ENCODE measurements around the gene CSRP1. TPM values are rescaled to one million over a fixed set of nuclear protein-coding genes. Genes with fewer than 3 reads are reported as not detected.
"Not testable (repeated sequence)": the region's sequence is repeated elsewhere in the genome, so short reads cannot be mapped to it uniquely, and the experiment has no call there.

Gene CSRP1
- total and polyA plus RNA-seq, 9 of the 15 experiments (the other 6 are each of a cell fraction or from before 2014, with no cell fraction given) = 6.8 to 39.4 (median 23.7) TPM

DNA sequence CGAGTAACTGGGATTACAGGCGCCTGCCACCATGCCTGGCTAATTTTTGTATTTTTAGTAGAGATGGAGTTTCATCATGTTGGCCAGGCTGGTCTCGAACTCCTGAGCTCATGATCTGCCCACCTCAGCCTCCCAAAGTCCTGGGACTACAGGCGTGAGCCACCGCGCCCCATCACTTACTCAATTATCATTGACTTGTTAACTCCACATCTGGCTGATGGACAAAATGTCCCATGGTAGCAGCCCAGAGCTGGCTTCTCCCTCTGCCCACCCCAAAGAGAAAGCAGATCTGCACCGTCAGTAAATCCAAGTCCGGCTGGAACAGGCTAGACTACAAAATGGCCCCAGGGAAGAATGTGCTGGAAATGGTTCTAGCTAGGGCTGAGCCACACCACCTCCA, 34.6 kb downstream of the CSRP1 start:
- H3K9me3 ChIP-seq (replicated peaks; ENCODE audit: control insufficient read depth, insufficient read depth, low read depth, low read length); in situ Hi-C loops (cut with MboI); CTCF ChIA-PET (ENCODE audit: low intra/inter-chr PET ratio); H2AFZ ChIP-seq (ENCODE audit: low read depth, low read length); POLR2A ChIA-PET; H3K4me2 ChIP-seq (ENCODE audit: insufficient read depth, low read length); H4K20me1 ChIP-seq (replicated peaks; ENCODE audit: control insufficient read depth, insufficient read depth, low read length); H3K9me1 ChIP-seq (ENCODE audit: control insufficient read depth, insufficient read depth, low read length); H3K27ac ChIP-seq (ENCODE audit: extremely low read depth, low read depth, low read length); ATAC-seq; FAIRE-seq; H3K79me2 ChIP-seq (ENCODE audit: control insufficient read depth, insufficient read depth, low read length); H3K9ac ChIP-seq (ENCODE audit: insufficient read depth in 1 of 2, low read depth in 2 of 2, low read length in 2 of 2); BruUV-seq (replicated peaks); DNase-seq (ENCODE audit: extremely low read depth in 1 of 4, low spot score in 3 of 4); H3K4me3 ChIP-seq; H3K36me3 ChIP-seq (ENCODE audit: control insufficient read depth, insufficient read depth, low read length); intact Hi-C loops (cut with micrococcal nuclease): not testable (repeated sequence)
- 4% methylated on average over 8 of the region's 8 CpGs for WGBS (ENCODE audit: insufficient coverage, low coverage, missing lambda C conversion rate)
- peak in 1 of 3 experiments; percentile 16 for TF ChIP-seq YY1 (IDR thresholded peaks at IDR 0.05; ENCODE audit: borderline replicate concordance in 1 of 3, control insufficient read depth in 1 of 3, extremely low read depth in 1 of 3, insufficient read depth in 3 of 3, insufficient read length in 1 of 3, insufficient replicate concordance in 2 of 3, low read depth in 1 of 3, low read length in 2 of 3)
- Histone ChIP-seq H3K4me1 (replicated peaks in 1 of 2; ENCODE audit: control insufficient read depth in 2 of 2, insufficient read depth in 2 of 2, low read length in 2 of 2) (peaks cover 0 to 17% of the 10 kb centered on the region in 2 experiments; a peak in 2 of 5 replicates), H3K27me3 (ENCODE audit: control insufficient read depth in 2 of 2, insufficient read depth in 2 of 2, low read length in 2 of 2) (peaks cover 44 to 76% of the 10 kb centered on the region in 2 experiments)

- H3K9me3 ChIP-seq (replicated peaks; ENCODE audit: control insufficient read depth, insufficient read depth, low read depth, low read length) = no peaks in the 10 kb centered on the region
- peaks cover 0 to 17% of the 10 kb centered on the region in 2 experiments; a peak in 2 of 5 replicates for H3K4me1 ChIP-seq (replicated peaks in 1 of 2; ENCODE audit: control insufficient read depth in 2 of 2, insufficient read depth in 2 of 2, low read length in 2 of 2)
- POLR2A ChIA-PET = no interaction called here
- no peaks in the 10 kb centered on the region for H3K79me2 ChIP-seq (ENCODE audit: control insufficient read depth, insufficient read depth, low read length)
- peaks cover 3% of the 10 kb centered on the region for H3K9me1 ChIP-seq (ENCODE audit: control insufficient read depth, insufficient read depth, low read length)
- intact Hi-C loops (cut with micrococcal nuclease) (no loop called here), in situ Hi-C loops (cut with MboI) (no loop called here)
- WGBS (ENCODE audit: insufficient coverage, low coverage, missing lambda C conversion rate) = 0% methylated on average over 3 of the region's 3 CpGs
- ATAC-seq (no peak), FAIRE-seq (no peak), DNase-seq (ENCODE audit: extremely low read depth in 1 of 4, low spot score in 3 of 4) (no peak)
- H3K27ac ChIP-seq (ENCODE audit: extremely low read depth, low read depth, low read length) = no peak overlapping the region
- H3K4me2 ChIP-seq (ENCODE audit: insufficient read depth, low read length) = no peak overlapping the region
- BruUV-seq (replicated peaks) = no TSS peak
- H3K4me3 ChIP-seq = no peak overlapping the region
- peaks cover 44 to 74% of the 10 kb centered on the region in 2 experiments for H3K27me3 ChIP-seq (ENCODE audit: control insufficient read depth in 2 of 2, insufficient read depth in 2 of 2, low read length in 2 of 2)
- no peak overlapping the region for H2AFZ ChIP-seq (ENCODE audit: low read depth, low read length)
- H3K36me3 ChIP-seq (ENCODE audit: control insufficient read depth, insufficient read depth, low read length) = no peaks in the 10 kb centered on the region
- H4K20me1 ChIP-seq (replicated peaks; ENCODE audit: control insufficient read depth, insufficient read depth, low read length) = no peaks in the 10 kb centered on the region
- no peak overlapping the region for H3K9ac ChIP-seq (ENCODE audit: insufficient read depth in 1 of 2, low read depth in 2 of 2, low read length in 2 of 2)
- TF ChIP-seq MEF2A (IDR thresholded peaks at IDR 0.05; ENCODE audit: control insufficient read depth, low read depth, low read length) (no peak), JUN (IDR thresholded peaks at IDR 0.05; ENCODE audit: borderline replicate concordance, low read depth, low read length) (no peak), JUN (CRISPR knock-in tag; IDR thresholded peaks at IDR 0.05; ENCODE audit: borderline replicate concordance) (no peak), ZNF764 (CRISPR knock-in tag; IDR thresholded peaks at IDR 0.05; ENCODE audit: low read depth) (no peak), ZZZ3 (IDR thresholded peaks at IDR 0.05) (no peak), NFYB (IDR thresholded peaks at IDR 0.05; ENCODE audit: extremely low read depth, insufficient read length) (no peak), DNMT1 (IDR thresholded peaks at IDR 0.05) (no peak)
- CTCF ChIA-PET (ENCODE audit: low intra/inter-chr PET ratio) = no interaction called here
Measured at GRCh38 chr1:201471772-201472171, 35.2 kb downstream of the CSRP1 start.
